Fibroblast of the aortic adventitia (primary cell): ENCODE results near the gene UGT1A8. TPM values are rescaled to one million over a fixed set of nuclear protein-coding genes. Genes with fewer than 3 reads are reported as not detected.
"Not testable (repeated sequence)": the region's sequence is repeated elsewhere in the genome, so short reads cannot be mapped to it uniquely, and the experiment has no call there.

Experiments
- DNase-seq: peaks from one replicate; pipeline ENCODE4 v3.0.0-alpha.2; 2010; ENCODE audit warnings: low read depth
- H3K4me3 ChIP-seq: 2 replicates; pipeline ENCODE4 v1.5.1; 2011; ENCODE audit warnings: low read depth, mild to moderate bottlenecking, control low read depth, low read length, moderate library complexity
- CTCF ChIP-seq: IDR thresholded peaks from 2 replicates; pipeline ENCODE4 v1.5.1; 2011; ENCODE audit warnings: mild to moderate bottlenecking, low read length, control low read depth, inconsistent platforms; ENCODE audit not compliant: insufficient read depth
- total RNA-seq: library from RNA; depleted of rRNA; stranded (reverse); fragments of >200 nt; gene quantifications from 2 replicates; pipeline ENCODE4 v1.2.3, GENCODE V29; 2012; ENCODE audit warnings: low replicate concordance

Gene UGT1A8
- total RNA-seq, 1 donor, result 0.09 TPM

DNA sequence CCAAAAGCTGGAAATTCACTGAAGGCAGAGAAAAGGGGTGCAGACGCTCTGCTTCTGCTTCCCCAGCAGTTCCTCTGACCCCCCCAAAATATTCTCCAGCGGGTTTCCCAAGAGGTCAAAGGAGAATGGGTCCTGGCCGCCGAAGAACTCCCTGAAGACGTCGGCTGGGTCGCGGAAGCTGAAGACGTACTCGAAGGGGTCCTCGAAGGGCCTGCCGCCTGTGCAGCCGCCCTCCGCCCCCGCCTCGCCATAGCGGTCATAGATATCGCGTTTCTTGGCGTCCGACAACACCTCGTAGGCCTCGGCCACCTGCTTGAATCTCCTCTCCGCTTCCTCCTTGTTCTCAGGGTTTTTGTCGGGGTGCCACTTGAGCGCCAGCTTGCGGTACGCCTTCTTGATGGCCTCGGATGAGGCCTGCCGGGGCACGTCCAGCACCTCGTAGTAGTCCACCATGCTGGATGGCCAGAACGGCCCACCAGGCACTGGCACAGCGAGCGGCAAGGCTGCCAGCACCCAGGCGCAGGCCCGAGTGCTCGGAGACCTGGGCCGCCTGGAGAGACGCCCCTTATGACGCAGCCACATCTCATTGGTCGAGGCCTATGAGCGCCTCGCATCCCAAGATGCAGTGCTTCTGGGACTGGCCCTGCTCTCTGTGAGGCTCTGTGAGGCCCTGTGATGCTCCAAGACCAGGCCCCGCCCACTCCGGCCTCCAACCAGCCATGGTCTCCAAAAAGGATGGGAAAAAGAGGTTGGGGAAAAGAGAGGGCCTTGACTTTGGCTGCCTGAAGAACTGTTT, 126.2 kb downstream of the UGT1A8 start:
- H3K4me3 ChIP-seq, result no peak overlapping the region

DNA sequence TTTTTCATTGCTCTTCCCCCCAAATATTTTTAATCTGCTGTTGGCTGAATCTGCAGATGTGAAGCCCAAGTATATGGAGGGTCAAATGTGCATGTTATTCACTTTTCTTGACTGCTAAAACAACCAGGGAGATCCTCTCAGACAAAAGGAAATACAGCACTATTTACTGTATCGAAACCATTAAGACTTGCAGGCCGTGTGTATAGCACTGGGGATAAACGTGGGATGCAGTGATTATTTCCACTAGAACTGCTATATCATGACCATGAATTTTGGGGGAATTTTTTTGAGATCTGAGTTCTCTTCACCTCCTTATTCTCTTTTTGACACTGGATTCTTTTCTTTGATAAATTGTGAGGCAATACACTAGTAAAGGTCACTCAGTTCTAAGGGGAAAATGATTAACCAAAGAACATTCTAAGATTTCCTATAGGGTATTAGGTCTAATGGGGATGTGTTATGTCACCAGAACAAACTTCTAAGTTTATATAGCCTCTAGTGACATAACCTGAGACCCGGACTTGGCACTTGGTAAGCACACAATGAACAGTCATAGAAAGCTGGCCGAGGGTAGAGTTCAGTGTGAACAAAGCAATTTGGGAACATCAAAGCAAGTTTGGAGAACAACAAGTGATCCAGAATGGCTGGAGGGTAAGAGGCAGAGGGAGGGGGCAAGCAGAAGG, 127.8 kb downstream of the UGT1A8 start:
- TF ChIP-seq CTCF, result no peak
- H3K4me3 ChIP-seq, result no peak overlapping the region
- no peak for DNase-seq

More for the DNA sequence above, 126.2 kb downstream of the UGT1A8 start:
- TF ChIP-seq CTCF, result no peak
- DNase-seq, result no peak

GRCh38 chr2:233745838-233746237, 128.4 kb downstream of the UGT1A8 start:
- not testable (repeated sequence) for H3K4me3 ChIP-seq, DNase-seq

- no peak overlapping the region for H3K4me3 ChIP-seq
- TF ChIP-seq CTCF, result no peak
- DNase-seq, result peak; percentile 60
Observed at GRCh38 chr2:233746475-233747282, 129.2 kb downstream of the UGT1A8 start.

- H3K4me3 ChIP-seq, result no peak overlapping the region
- no peak for TF ChIP-seq CTCF
- no peak for DNase-seq
Observed at GRCh38 chr2:233747283-233747544, 129.8 kb downstream of the UGT1A8 start.

DNA sequence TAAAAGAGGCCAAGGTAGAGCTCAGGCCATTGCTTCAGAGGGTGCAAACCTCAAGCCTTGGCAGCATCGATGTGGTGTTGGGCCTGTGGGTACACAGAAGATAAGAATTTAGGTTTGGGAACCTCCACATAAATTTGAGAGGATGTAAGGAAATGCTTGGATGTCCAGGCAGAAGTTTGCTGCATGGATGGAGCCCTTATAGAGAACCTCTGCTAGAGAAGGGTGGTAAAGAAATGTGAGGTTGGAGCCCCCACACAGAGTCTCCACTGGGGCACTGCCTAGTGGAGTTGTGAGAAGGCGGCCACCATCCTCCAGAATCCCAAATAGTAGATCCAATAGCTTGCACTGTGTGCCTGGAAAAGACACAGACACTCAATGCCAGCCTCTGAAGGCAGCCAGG, 133.3 kb downstream of the UGT1A8 start:
- not testable (repeated sequence) for H3K4me3 ChIP-seq, DNase-seq

- not testable (repeated sequence) for DNase-seq, H3K4me3 ChIP-seq
Observed at GRCh38 chr2:233751212-233752009, 134.0 kb downstream of the UGT1A8 start.
